D721Med (cell line): ENCODE measurements around the gene STKLD1.

Experiments
- DNase-seq: peaks from one replicate; pipeline ENCODE4 v3.0.0; 2011; ENCODE audit warnings: low spot score; ENCODE audit not compliant: insufficient read length
- FAIRE-seq: peaks from 2 replicates; lab custom pipeline; 2011; peaks lifted over from hg19 to GRCh38; lab: Jason Lieb, UNC
- TF ChIP-seq, protein P1 (sequence below): IDR thresholded peaks from 2 replicates; pipeline ENCODE4 v1.5.1; 2012; ENCODE audit warnings: mild to moderate bottlenecking, control low read depth; ENCODE audit not compliant: insufficient read depth; ENCODE audit errors: missing control alignments

STKLD1 gene

DNA sequence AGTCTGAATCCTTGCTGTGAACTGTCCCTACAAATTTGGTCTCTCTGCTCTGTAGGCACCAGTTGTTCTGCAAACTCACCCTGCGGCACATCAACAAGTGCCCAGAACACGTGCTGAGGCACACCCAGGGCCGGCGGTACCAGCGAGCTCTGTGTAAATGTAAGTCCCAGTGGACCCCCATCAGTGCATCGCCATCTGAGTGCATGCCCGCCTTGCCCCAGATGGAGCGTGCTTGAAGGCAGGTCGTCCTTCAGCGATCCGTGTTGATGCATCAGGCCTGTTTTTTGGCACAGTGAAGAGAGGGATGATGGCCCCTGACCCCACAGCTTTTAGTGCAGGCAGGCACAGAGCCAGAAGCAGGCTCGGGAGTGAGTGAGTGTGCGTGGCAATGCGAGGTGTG is 18.5 kb upstream of the STKLD1 start:
- FAIRE-seq (no peak), DNase-seq (no peak)
- TF ChIP-seq, protein P1, sequence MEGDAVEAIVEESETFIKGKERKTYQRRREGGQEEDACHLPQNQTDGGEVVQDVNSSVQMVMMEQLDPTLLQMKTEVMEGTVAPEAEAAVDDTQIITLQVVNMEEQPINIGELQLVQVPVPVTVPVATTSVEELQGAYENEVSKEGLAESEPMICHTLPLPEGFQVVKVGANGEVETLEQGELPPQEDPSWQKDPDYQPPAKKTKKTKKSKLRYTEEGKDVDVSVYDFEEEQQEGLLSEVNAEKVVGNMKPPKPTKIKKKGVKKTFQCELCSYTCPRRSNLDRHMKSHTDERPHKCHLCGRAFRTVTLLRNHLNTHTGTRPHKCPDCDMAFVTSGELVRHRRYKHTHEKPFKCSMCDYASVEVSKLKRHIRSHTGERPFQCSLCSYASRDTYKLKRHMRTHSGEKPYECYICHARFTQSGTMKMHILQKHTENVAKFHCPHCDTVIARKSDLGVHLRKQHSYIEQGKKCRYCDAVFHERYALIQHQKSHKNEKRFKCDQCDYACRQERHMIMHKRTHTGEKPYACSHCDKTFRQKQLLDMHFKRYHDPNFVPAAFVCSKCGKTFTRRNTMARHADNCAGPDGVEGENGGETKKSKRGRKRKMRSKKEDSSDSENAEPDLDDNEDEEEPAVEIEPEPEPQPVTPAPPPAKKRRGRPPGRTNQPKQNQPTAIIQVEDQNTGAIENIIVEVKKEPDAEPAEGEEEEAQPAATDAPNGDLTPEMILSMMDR: no peak

DNA sequence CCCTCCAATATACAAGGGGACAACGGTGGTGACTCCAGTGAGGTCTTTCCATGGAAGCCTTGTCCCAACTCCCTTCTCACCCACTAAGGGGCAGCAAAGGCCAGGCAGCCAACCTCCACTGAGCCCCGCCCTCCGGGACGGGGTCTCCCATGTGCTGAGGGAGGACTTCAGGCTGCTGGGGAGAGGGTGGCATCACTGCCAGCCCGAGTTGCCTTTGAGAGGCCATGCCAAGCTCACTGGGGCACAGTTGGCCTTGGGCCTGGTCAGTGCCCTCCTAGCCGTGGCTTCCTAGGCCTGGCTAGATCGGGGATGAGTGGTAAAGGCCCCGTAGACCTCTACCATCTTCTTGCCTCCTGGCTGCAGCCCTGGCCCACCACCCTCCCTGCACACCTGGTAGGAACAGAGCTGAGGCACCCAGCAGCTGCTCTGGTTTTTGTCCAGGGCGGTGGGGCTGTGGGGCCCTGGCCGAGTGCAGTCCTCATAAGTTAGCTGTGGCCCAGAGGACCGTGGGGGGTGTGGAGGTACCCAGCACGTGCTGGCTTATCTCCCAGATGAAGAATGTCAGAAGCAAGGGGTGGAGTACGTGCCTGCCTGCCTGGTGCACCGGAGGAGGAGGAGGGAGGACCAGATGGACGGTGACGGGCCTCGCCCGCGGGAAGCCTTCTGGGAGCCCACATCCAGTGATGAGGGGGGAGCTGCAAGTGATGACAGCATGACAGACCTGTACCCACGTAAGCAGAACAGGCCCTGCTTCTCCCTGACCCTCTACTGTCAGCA is 16.6 kb upstream of the STKLD1 start:
- TF ChIP-seq, protein P1: peak; percentile 23

DNA sequence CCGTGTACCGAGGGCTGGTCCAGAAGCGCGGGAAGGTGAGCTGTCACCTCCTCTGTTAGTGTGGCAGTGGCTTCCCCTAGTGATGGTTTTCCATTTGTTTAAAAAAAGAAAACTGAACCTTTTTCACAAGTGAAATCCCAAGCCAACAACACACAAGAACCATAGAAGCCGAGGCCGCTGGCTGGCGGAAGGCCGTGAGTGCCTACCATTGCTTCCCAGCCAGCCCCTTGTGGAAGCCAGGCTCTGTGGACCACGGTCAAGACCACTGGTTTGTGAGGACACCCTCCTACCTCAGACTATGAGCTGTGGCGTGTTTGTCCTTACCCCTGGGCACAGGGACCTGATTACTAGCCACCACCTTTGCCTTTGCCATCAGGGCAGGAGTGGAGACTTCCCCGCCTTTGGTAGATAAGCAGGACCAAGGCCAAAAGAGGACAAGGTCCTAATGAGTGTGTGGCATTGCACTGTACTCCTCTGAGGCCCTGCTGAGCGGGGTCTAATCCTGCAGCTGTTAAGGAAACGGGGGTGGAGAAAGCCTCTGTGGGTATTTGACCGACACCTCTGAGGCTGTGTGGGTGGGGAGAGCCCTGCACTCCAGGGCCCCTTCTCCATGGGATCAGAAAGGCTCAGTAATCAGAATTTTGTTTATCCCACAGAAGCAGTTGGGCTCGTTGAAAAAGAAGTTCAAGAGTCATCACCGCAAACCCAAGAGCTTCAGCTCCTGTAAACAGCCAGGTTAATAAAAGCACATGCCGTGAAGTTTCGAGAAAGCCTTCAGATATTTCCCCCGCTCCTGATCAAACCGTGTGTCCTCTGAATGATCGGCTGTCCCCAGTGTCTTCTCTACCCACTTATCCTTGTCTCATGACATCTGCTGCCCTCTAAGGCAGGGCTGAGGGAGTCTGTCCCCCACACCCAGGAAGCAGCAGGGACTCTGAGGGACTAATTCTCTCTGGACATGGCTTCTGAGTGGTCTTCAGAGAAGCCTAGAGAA is 15.5 kb upstream of the STKLD1 start:
- FAIRE-seq: no peak
- DNase-seq: no peak

More for the DNA sequence above, 16.6 kb upstream of the STKLD1 start:
- no peak for FAIRE-seq
- no peak for DNase-seq

DNA sequence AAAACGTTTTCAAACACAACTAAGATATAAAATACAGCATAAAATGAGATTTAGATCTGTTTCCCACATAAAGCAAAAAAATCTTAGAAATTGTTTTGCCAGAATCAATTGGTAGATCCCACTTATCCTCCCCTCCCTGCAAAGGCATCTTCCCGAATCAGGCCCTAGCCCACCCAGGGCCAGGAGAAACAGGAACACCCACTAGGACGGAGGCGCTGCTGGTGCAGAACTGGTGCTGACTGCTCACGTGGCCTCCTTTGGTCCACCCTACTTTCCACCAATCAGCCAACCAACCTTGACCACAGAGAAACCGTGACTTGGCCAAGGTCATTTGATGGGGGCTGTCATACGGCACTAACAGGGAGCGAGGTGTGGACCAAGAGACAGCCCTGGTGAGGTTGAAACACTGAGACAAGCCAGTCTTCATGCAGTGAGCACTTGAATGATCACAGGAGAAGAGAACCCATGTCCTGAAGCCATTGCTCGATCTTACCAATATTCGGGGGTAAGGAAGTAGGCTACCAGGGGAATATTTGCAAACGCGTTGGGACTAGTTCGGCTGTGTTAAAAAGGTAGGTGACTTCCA is 14.6 kb upstream of the STKLD1 start:
- FAIRE-seq: no peak
- no peak for DNase-seq
- TF ChIP-seq, protein P1: no peak

More for the DNA sequence above, 15.5 kb upstream of the STKLD1 start:
- TF ChIP-seq, protein P1: no peak

DNA sequence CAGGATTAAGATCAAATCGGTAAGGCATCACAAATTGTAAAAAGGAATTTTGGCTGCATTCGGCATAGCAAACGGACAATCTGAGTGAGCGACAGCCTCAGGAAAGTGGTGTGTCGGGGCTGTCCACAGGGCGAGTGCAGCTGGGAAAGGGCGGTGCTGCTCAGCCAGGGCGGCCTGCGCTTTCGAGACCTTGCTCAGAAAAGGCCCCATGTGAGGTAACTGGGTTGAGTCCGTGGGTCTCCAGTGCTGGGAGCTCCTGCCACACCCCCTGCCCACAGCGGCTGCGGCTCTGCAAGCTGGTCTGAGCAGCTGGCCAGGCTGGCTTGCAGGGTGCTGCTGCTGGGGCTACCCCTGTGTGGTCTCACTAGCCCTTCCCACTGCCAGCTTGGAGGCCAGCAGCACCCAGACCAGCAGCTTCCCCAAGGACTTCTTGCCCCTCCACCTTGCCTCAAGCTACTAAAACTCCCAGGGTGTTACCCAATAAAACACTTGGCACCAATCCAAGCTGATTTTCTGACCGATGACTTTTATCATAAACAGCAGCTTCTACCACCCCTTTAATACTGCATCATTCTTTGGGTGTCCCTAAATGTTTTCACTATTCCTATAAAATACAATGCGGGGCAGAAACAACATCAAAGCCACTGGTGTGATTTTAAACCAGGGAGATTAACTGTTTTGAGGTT is 13.7 kb upstream of the STKLD1 start:
- no peak for DNase-seq
- TF ChIP-seq, protein P1: no peak
- no peak for FAIRE-seq

DNA sequence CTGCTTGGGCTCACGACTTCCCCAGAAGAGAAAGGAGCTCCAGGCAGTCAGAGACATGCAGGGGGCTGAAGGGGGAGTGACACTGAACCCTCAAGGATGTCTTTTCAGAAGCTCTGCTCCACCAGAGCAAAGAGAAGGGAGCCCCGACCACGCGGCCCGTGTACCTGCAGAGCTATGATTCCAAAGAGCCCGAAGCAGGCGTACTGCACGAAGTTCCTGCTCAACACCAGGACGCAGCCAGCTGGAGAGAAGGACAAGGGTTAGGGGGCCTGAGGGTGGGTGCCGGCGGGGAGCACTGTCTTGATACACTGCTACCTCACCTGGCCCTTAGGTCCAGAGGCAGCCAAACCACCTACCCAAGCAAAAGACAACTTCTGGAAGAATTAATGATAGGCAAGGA is 9.7 kb upstream of the STKLD1 start:
- FAIRE-seq (no peak), DNase-seq (no peak)
- TF ChIP-seq, protein P1: no peak
